Effector memory CD8-positive, alpha-beta T cell (primary cell): ENCODE measurements around the gene RAD50.
A peak's percentile ranks its signal among the peaks of the same experiment; 100 is the strongest.
"Not testable (repeated sequence)": the region's sequence is repeated elsewhere in the genome, so short reads cannot be mapped to it uniquely, and the experiment has no call there.

ENCODE experiments used
- ATAC-seq: fragments of 150-1000 bp; cut with Tn5 transposase; replicated peaks from 2 replicates; pipeline ENCODE4 v1.10.0; 2021; ENCODE audit warnings: mild to moderate bottlenecking, moderate library complexity
- DNase-seq, 3 experiments: peaks; one replicate each; pipeline ENCODE4 v3.0.0; 2021
- H3K27ac Mint-ChIP-seq, 2 donors: one replicate each; pipeline ENCODE4 v1.8.0; 2022; ENCODE audit warnings: mild to moderate bottlenecking in 2 of 2, mixed read lengths in 2 of 2, moderate library complexity in 2 of 2
- H3K27me3 Mint-ChIP-seq, 2 donors: one replicate each; pipeline ENCODE4 v1.8.0; 2022; ENCODE audit warnings: mixed read lengths in 2 of 2
- H3K36me3 Mint-ChIP-seq: one replicate; pipeline ENCODE4 v1.8.0; 2022; ENCODE audit warnings: mild to moderate bottlenecking, moderate library complexity, mixed read lengths; ENCODE audit not compliant: insufficient read depth
- H3K4me1 Mint-ChIP-seq, 2 donors: one replicate each; pipeline ENCODE4 v1.8.0; 2022; ENCODE audit warnings: low read depth in 2 of 2, mixed read lengths in 2 of 2
- H3K4me3 Mint-ChIP-seq, 2 donors: one replicate each; pipeline ENCODE4 v1.8.0; 2022; ENCODE audit warnings: mild to moderate bottlenecking in 2 of 2, mixed read lengths in 2 of 2, moderate library complexity in 2 of 2
- H3K9me3 Mint-ChIP-seq, 2 donors: one replicate each; pipeline ENCODE4 v1.8.0; 2022; ENCODE audit warnings: mixed read lengths in 2 of 2
- total RNA-seq, 9 experiments: gene quantifications; one replicate each; lab custom pipeline; 2026; lab: John Stamatoyannopoulos, UW

The RAD50 gene
- 4.9 to 14.1 (median 7.6) reads per million in 9 experiments for total RNA-seq

- DNase-seq (peak; percentile 91 to 92 (median 91)), ATAC-seq (peak; percentile 92)
- peak within 1 kb of the TSS; percentile 97 to 98 for H3K27ac Mint-ChIP-seq
- H3K4me1 Mint-ChIP-seq, result peaks cover 18 to 27% of the 10 kb centered on the region in 2 donors
- H3K9me3 Mint-ChIP-seq, result no peaks in the 10 kb centered on the region
- H3K27me3 Mint-ChIP-seq, result no peaks in the 10 kb centered on the region
- peak within 1 kb of the TSS; percentile 94 to 95 for H3K4me3 Mint-ChIP-seq
- peaks cover 17% of the 10 kb centered on the region for H3K36me3 Mint-ChIP-seq
These were observed at the start of gene RAD50 for GRCh38 chr5:132556763-132557477. TSS of gene RAD50 (plus strand) at chr5:132556977. CDS start at chr5:132557325, 348 bp downstream.

DNA sequence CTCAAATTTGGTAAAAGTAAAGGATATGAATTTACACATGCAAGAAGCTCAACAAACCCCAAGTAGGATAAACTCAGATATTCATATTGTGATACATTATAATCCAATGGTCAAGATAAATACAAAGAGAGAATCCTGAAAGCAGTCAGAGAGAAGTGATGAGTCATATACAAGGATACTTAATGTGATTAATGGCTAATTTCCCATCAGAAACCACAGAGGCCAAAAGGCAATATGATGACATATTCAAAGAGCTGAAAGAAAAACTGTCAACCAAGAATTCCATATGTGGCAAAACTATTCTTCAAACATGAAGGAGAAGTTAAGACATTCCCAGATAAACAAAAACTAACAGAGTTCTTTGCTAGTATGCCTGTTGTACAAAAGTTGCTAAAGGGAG lies 46.7 kb upstream of the RAD50 start:
- Mint-ChIP-seq H3K4me1 (no peaks in the 10 kb centered on the region), H3K4me3 (no peak overlapping the region), H3K9me3 (no peaks in the 10 kb centered on the region), H3K36me3 (no peaks in the 10 kb centered on the region), H3K27me3 (peaks cover 7 to 28% of the 10 kb centered on the region in 2 donors), H3K27ac (no peak overlapping the region)
- ATAC-seq (no peak), DNase-seq (no peak)

GRCh38 chr5:132513618-132514336 lies 43.0 kb upstream of the RAD50 start:
- not testable (repeated sequence) for H3K4me3 Mint-ChIP-seq, H3K4me1 Mint-ChIP-seq, ATAC-seq, H3K36me3 Mint-ChIP-seq, H3K27me3 Mint-ChIP-seq, H3K9me3 Mint-ChIP-seq, H3K27ac Mint-ChIP-seq, DNase-seq

DNA sequence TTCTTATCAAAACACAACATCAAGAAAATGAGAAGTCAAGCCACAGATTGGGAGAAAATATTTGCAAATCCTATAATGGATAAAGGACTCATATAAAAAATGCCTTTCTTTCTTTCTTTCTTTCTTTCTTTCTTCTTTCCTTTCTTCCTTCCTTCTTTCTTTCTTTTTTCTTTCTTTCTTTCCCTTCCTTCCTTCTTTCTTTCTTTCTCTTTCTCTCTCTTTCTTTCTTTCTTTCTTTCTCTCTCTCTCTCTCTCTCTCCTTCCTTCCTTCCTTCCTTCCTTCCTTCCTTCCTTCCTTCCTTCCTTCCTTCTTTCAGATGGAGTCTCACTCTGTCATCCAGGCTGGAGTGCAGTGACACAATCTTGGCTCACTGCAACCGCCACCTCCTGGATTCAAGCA lies 34.7 kb upstream of the RAD50 start:
- ATAC-seq, H3K9me3 Mint-ChIP-seq, H3K27me3 Mint-ChIP-seq, H3K4me1 Mint-ChIP-seq, H3K27ac Mint-ChIP-seq, H3K4me3 Mint-ChIP-seq, H3K36me3 Mint-ChIP-seq, DNase-seq: not testable (repeated sequence)

- DNase-seq, H3K36me3 Mint-ChIP-seq, H3K4me1 Mint-ChIP-seq, ATAC-seq, H3K27ac Mint-ChIP-seq, H3K4me3 Mint-ChIP-seq, H3K9me3 Mint-ChIP-seq, H3K27me3 Mint-ChIP-seq: not testable (repeated sequence)
These were observed 31.9 kb upstream of the RAD50 start for GRCh38 chr5:132524877-132525276.

DNA sequence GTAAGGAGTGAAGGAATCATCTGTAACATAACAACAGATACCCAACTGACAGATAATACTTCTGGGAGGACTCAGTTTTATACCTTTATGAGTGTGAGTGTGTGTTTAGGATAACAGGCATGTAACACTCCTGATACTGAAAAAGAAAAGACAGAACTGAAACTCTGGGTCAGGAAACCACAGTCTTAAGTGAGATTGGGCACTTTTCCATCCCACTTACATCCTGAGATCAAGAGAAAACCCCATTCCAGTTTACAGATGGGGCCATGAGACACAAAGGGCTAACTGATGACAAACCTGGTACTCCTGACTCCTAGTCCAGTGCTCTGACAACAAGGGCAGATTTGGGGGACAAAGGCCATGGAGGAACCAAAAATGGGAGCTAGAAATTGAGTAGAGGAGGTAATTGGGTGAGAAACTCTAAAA lies 31.5 kb upstream of the RAD50 start:
- ATAC-seq (no peak), DNase-seq (no peak)
- Mint-ChIP-seq H3K36me3 (no peaks in the 10 kb centered on the region), H3K27ac (no peak overlapping the region), H3K4me3 (no peak overlapping the region), H3K27me3 (no peaks in the 10 kb centered on the region), H3K4me1 (peaks cover 5 to 6% of the 10 kb centered on the region in 2 donors), H3K9me3 (no peaks in the 10 kb centered on the region)

DNA sequence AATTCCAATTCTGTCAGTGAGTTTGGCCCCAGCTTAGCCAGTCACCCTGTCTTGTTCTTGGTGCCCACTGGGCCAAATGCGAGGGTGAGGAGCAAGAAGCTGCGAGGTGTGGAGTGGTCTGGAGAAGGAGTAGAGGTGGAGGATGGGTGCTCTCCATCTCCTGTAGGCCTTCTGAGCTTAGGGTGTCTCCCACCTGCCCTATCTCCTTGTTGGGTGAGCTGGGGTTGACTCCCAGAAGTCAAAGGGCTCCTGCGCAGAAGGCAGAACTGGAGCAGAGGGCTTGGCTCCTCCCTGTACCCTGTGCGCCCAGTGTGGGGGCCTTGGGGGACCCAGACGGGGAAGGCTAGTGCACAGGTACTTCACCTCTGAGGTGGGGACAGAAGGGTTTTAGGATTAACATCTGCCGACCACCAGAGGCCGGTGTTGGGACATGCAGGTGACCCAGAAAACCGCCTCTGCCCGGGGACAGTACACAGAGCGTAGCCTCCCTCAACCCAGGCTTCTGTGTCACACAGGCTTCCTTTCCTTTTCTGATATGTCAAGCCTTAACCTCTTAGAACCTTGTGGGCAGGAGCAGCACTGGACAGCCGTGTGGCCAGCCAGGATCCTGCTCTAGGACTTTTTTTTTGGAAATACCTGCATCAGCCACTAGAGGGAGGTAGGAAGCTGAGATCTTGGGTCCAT lies 30.3 kb upstream of the RAD50 start:
- peaks cover under 1 to 3% of the 10 kb centered on the region in 2 donors for H3K4me1 Mint-ChIP-seq

DNA sequence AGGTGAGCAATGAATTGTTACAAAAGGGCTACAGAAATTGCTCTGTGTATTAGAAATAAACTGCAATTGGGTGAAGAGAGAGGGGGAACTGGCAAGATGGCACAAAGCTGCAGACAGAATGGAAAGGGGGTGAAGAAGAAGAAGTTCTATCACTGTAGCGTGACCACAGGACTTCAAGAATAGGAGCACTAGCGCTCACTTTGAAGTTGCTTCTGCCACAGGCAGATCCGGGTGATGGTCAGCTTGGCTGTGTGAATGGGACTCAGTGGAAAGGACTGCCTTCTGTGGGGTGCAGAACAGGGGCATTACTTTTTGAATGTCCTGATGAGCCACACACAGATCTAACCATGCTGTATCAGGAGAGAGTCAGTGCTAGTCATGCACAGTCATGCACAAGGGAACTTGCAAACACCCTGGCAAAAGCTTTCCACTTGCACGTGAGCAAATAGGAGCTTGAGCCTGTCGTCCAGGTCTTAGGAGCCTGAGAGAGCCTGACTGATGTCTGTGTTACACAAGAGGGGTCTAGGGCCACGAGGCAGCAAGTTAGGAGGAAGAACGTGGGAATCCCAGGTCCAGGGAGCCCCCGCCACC lies 29.7 kb upstream of the RAD50 start:
- Mint-ChIP-seq H3K27me3 (peaks cover 11 to 12% of the 10 kb centered on the region in 2 donors), H3K4me1 (peaks cover 4 to 5% of the 10 kb centered on the region in 2 donors), H3K4me3 (no peak overlapping the region), H3K9me3 (no peaks in the 10 kb centered on the region), H3K36me3 (no peaks in the 10 kb centered on the region), H3K27ac (no peak overlapping the region)
- DNase-seq, result no peak
- no peak for ATAC-seq

More for the DNA sequence above, 30.3 kb upstream of the RAD50 start:
- peak; percentile 58 to 68 (median 60) for DNase-seq
- H3K9me3 Mint-ChIP-seq, result no peaks in the 10 kb centered on the region
- peak; percentile 72 for ATAC-seq
- peaks cover 4 to 6% of the 10 kb centered on the region in 2 donors for H3K27me3 Mint-ChIP-seq
- no peaks in the 10 kb centered on the region for H3K36me3 Mint-ChIP-seq
- no peak overlapping the region for H3K27ac Mint-ChIP-seq
- H3K4me3 Mint-ChIP-seq, result no peak overlapping the region

DNA sequence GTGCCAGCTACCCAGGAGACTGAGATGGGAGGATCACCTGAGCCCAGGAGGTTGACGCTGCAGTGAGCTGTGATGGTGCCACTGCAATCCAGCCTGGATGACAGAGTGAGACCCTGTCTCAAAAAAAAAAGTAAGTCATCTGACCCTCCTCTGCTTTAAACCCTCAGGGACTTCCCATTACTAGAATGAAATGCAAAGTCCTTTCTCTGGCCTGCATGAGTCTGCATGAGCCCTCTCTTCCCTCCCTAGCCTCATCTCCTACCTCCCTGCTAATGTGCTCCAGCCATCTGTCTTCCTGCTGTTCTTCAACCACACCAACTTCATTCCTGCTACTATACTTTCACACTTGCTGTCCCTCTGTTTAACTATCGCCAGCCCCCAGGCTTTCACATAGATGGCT lies 28.8 kb upstream of the RAD50 start:
- no peak for DNase-seq
- no peaks in the 10 kb centered on the region for H3K9me3 Mint-ChIP-seq
- H3K4me1 Mint-ChIP-seq, result peaks cover 4 to 5% of the 10 kb centered on the region in 2 donors
- no peaks in the 10 kb centered on the region for H3K36me3 Mint-ChIP-seq
- H3K4me3 Mint-ChIP-seq, result no peak overlapping the region
- no peak overlapping the region for H3K27ac Mint-ChIP-seq
- no peak for ATAC-seq
- H3K27me3 Mint-ChIP-seq, result peaks cover 13 to 21% of the 10 kb centered on the region in 2 donors

DNA sequence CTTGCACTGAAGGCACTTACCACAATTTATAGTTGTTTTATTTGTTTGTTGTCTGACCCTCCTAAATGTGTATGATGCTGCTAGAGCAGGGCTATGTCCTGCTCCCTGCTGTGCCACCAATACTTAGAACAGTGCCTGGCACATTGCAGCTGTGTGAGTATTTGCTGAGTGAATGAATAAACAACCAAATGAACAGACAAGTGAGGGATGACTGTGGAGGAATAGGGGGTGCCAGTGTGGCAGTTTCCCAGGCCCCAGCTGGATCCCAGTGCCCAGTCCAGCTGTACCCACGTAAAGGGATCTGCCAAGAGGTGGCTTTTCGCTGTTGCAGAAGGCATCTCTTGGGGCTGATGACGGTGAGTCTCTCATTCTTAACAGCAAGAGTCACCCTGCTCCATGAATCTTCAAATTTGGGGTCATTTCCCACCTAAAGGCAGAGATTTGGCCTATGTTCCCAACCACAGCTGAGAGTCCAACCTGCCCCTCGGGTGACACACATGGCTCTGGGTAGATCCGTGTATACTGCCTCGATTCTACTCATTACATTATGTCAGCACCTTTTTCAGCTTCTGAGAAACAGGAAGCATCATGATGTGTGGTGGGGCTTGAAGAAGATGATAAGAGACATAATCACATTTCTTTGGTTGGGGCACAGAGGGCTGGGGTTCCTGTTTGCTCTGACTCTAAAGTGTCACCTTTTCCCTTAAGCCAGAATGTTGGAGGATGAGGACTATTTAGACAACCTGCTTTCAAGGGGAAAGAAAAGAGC lies 27.7 kb upstream of the RAD50 start:
- H3K27ac Mint-ChIP-seq, result no peak overlapping the region
- no peak overlapping the region for H3K4me3 Mint-ChIP-seq
- no peaks in the 10 kb centered on the region for H3K36me3 Mint-ChIP-seq
- peaks cover 13 to 21% of the 10 kb centered on the region in 2 donors for H3K27me3 Mint-ChIP-seq
- ATAC-seq, result peak; percentile 52
- no peaks in the 10 kb centered on the region for H3K9me3 Mint-ChIP-seq
- DNase-seq, result no peak
- H3K4me1 Mint-ChIP-seq, result peaks cover 4 to 5% of the 10 kb centered on the region in 2 donors

DNA sequence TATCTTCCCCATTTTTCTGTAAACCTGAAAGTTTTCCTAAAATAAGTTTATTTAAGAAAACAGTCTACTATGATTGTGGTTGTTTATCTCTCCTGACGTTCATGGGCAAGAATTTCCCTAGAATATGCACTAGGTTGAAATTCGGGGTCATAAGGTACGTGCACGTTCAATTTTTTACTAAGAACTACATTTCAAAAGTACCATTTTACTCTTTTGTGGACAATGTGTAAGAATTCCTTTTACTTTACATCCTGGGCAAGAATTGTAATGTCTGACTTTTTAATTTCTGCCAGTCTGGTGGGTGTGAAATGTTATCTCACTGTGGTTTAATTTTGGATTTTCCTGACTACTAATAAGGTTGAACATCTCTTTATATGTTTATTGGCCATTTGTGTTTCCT lies 25.8 kb upstream of the RAD50 start:
- H3K27ac Mint-ChIP-seq, result no peak overlapping the region
- no peak for ATAC-seq
- no peak overlapping the region for H3K4me3 Mint-ChIP-seq
- H3K4me1 Mint-ChIP-seq, result peaks cover 4 to 5% of the 10 kb centered on the region in 2 donors
- H3K9me3 Mint-ChIP-seq, result no peaks in the 10 kb centered on the region
- H3K27me3 Mint-ChIP-seq, result peaks cover 27 to 36% of the 10 kb centered on the region in 2 donors
- no peak for DNase-seq
- H3K36me3 Mint-ChIP-seq, result no peaks in the 10 kb centered on the region

DNA sequence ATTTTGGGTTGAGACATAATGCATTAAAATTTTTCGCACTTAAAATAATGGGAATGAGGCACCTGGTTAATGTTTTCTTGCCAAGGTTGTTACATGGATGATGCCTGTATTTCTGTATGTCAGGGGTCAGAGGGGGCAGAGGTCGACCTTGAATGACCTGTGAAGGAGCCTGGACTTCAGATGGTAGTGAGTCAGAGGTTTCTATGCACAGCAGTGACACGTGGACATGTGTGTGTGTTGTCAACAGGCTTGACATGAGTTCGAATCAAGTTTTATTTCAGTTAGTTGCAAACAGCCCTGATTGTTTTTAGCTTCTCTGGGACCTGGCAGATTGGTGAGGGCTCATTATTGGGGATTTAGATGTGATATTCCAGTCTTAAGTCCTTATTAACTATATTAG lies 17.1 kb upstream of the RAD50 start:
- Mint-ChIP-seq H3K27ac (no peak overlapping the region), H3K4me3 (no peak overlapping the region), H3K36me3 (peaks cover 4% of the 10 kb centered on the region), H3K27me3 (peaks cover 21 to 22% of the 10 kb centered on the region in 2 donors), H3K4me1 (no peaks in the 10 kb centered on the region), H3K9me3 (no peaks in the 10 kb centered on the region)
- ATAC-seq (no peak), DNase-seq (no peak)

DNA sequence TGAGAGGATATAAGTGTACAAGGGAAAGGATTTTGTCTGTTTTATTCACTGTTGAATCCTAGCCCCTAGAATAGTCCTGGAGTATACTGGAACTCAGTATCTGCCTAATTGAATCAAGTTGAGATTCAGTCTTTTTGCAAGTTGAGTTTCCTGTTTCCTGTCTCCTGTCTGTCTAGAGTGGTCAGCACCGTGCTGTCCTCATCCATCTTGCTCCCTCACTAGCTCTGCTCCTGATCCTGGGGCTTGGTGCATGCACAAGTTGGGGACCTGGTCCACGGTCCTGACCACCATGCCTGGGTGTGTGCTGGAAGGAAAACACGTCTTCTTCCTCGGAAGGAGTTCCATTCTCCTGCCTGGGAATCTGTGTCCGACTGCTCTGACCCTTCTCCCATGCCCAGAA lies 16.6 kb upstream of the RAD50 start:
- DNase-seq (no peak), ATAC-seq (no peak)
- no peaks in the 10 kb centered on the region for H3K9me3 Mint-ChIP-seq
- H3K27ac Mint-ChIP-seq, result no peak overlapping the region
- peaks cover 16 to 17% of the 10 kb centered on the region in 2 donors for H3K27me3 Mint-ChIP-seq
- H3K4me3 Mint-ChIP-seq, result no peak overlapping the region
- peaks cover 4% of the 10 kb centered on the region for H3K36me3 Mint-ChIP-seq
- no peaks in the 10 kb centered on the region for H3K4me1 Mint-ChIP-seq
